ENCODE data around the gene TRIOBP. TPM values are rescaled to one million over a fixed set of nuclear protein-coding genes. Genes with fewer than 3 reads are reported as not detected.
A peak's percentile ranks its signal among the peaks of the same experiment; 100 is the strongest.

Gene TRIOBP
- total and polyA plus RNA-seq, 2 of the 4 experiments (the other 2 are of a cell fraction): 46.4 to 69.8 TPM

DNA sequence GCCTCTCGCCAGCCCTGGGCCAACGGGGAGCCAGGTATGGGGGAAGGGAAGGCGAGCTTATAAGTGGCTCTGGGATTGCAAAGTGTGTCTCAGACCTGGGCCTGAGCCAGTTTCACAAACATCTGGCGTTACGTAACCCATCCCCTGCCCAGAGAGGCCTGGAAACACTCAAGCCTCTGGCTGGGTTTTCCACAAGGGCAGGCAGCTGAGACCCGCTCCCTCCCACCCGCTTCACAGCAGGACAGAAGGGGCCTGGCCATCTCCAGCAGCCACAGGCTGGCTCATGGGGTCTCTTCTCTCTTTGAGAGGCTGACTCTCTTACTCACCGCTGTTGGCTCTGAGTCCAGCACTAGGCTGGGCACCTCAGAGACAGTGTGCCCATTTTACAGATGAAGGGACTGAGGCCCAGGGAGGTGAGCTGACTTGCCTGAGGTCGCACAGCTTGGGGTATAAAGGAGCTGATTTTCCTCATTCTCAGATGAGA lies 44.5 kb downstream of the TRIOBP start:
- Histone ChIP-seq H2AK5ac (ENCODE audit: low read depth, low read length) (peak overlapping the region; percentile 86), H3K23ac (ENCODE audit: low read depth, low read length) (peak overlapping the region; percentile 72; the same call in 1 of the 2 replicates), H3K27me3 (ENCODE audit: control insufficient read depth, insufficient read depth, low read length) (no peaks in the 10 kb centered on the region), H4K20me1 (ENCODE audit: insufficient read depth, low read length) (peaks cover 3% of the 10 kb centered on the region; the same call in 1 of the 2 replicates), H2BK120ac (ENCODE audit: low read depth, low read length) (peak overlapping the region; percentile 72), H3K4me3 (ENCODE audit: insufficient read depth, low read depth, low read length) (no peak overlapping the region), H3K27ac (ENCODE audit: insufficient read depth, low read length) (peak overlapping the region; percentile 46), H3K4me1 (ENCODE audit: control insufficient read depth, insufficient read depth, low read length) (peaks cover 38% of the 10 kb centered on the region), H3K56ac (ENCODE audit: extremely low read depth, insufficient read depth, low read length) (0 out of 2 replicates have a peak overlapping the region, but pooled peaks have one; percentile 9), H2BK20ac (ENCODE audit: low read depth, low read length) (peak overlapping the region; percentile 33; the same call in 1 of the 2 replicates), H3K9me3 (ENCODE audit: control insufficient read depth, insufficient read depth, low read length) (no peaks in the 10 kb centered on the region), H3K4me2 (ENCODE audit: low read depth, low read length) (0 out of 2 replicates have a peak overlapping the region, but pooled peaks have one; percentile 10), H4K5ac (ENCODE audit: low read depth, low read length) (peak overlapping the region; percentile 35; the same call in 1 of the 2 replicates), H3K36me3 (ENCODE audit: control insufficient read depth, insufficient read depth, low read length) (no peaks in the 10 kb centered on the region), H4K91ac (ENCODE audit: insufficient read depth, low read depth, low read length) (peak overlapping the region; percentile 59), H3K4ac (ENCODE audit: low read depth, low read length) (peak overlapping the region; percentile 88), H2BK5ac (ENCODE audit: low read depth, low read length, poor library complexity, severe bottlenecking) (peak overlapping the region; percentile 59), H3K9ac (ENCODE audit: low read depth, low read length) (no peak overlapping the region), H3K18ac (ENCODE audit: low read depth, low read length) (peak overlapping the region; percentile 10), H2AFZ (replicated peaks; ENCODE audit: low read length, poor library complexity) (peak overlapping the region; percentile 40), H4K8ac (ENCODE audit: low read depth in 2 of 2, low read length in 2 of 2) (peak overlapping the region in 1 of 2 experiments; percentile 57; a peak in 2 of 4 replicates), H3K79me1 (ENCODE audit: low read depth in 1 of 2, low read length in 2 of 2) (peaks cover 8 to 34% of the 10 kb centered on the region in 2 experiments), H2BK15ac (ENCODE audit: low read depth, low read length) (peak overlapping the region; percentile 50; the same call in 1 of the 3 replicates), H3K9me1 (ENCODE audit: insufficient read depth, low read length) (peaks cover 35% of the 10 kb centered on the region), H2AK9ac (replicated peaks; ENCODE audit: low read depth, low read length, poor library complexity) (peak overlapping the region; percentile 87), H3K14ac (replicated peaks; ENCODE audit: low read depth, low read length) (peak overlapping the region; percentile 73)
- TF ChIP-seq CEBPB (IDR thresholded peaks at IDR 0.05; ENCODE audit: low read depth, low read length): peak; percentile 98
- TF ChIP-seq FOS (IDR thresholded peaks at IDR 0.05; ENCODE audit: low read depth, low read length): no peak
- TF ChIP-seq, protein P1, sequence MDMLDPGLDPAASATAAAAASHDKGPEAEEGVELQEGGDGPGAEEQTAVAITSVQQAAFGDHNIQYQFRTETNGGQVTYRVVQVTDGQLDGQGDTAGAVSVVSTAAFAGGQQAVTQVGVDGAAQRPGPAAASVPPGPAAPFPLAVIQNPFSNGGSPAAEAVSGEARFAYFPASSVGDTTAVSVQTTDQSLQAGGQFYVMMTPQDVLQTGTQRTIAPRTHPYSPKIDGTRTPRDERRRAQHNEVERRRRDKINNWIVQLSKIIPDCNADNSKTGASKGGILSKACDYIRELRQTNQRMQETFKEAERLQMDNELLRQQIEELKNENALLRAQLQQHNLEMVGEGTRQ (IDR thresholded peaks at IDR 0.05; ENCODE audit: low read depth, low read length): no peak
- TF ChIP-seq BHLHE40 (IDR thresholded peaks at IDR 0.05; ENCODE audit: low read depth, low read length): 0 out of 2 replicates have a peak, but pooled peaks have one; percentile 5
- no peak for TF ChIP-seq RAD21 (IDR thresholded peaks at IDR 0.05; ENCODE audit: low read length)
- peak; percentile 89 for TF ChIP-seq RCOR1 (IDR thresholded peaks at IDR 0.05; ENCODE audit: insufficient replicate concordance, low read length)
- 0 out of 2 replicates have a peak, but pooled peaks have one; percentile 17 for TF ChIP-seq RFX5 (IDR thresholded peaks at IDR 0.05; ENCODE audit: low read depth, low read length)
- TF ChIP-seq POLR2A (IDR thresholded peaks at IDR 0.05; ENCODE audit: low read depth, low read length): no peak
- TF ChIP-seq NFE2L2 (IDR thresholded peaks at IDR 0.05; ENCODE audit: low read depth, low read length): no peak
- no peak for TF ChIP-seq CHD1 (IDR thresholded peaks at IDR 0.05; ENCODE audit: low read depth, low read length)
- TF ChIP-seq, protein P2, sequence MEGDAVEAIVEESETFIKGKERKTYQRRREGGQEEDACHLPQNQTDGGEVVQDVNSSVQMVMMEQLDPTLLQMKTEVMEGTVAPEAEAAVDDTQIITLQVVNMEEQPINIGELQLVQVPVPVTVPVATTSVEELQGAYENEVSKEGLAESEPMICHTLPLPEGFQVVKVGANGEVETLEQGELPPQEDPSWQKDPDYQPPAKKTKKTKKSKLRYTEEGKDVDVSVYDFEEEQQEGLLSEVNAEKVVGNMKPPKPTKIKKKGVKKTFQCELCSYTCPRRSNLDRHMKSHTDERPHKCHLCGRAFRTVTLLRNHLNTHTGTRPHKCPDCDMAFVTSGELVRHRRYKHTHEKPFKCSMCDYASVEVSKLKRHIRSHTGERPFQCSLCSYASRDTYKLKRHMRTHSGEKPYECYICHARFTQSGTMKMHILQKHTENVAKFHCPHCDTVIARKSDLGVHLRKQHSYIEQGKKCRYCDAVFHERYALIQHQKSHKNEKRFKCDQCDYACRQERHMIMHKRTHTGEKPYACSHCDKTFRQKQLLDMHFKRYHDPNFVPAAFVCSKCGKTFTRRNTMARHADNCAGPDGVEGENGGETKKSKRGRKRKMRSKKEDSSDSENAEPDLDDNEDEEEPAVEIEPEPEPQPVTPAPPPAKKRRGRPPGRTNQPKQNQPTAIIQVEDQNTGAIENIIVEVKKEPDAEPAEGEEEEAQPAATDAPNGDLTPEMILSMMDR (conservative IDR thresholded peaks at IDR 0.05; ENCODE audit: low read depth, low read length): no peak
- no peak for TF ChIP-seq MAFK (IDR thresholded peaks at IDR 0.05; ENCODE audit: low read depth, low read length)
- TF ChIP-seq MAZ (IDR thresholded peaks at IDR 0.05; ENCODE audit: borderline replicate concordance, low read depth, low read length): peak; percentile 60; the same call in 1 of the 2 replicates
- POLR2A ChIA-PET (ENCODE audit: unreplicated experiment): interaction anchor here (0.6 to 0.9 kb wide), 2 partner anchors 66 to 112 kb away, joined by 3 read pairs; partner anchors contain the start of gene LGALS1
- DNase-seq (peak; percentile 98), ATAC-seq (ENCODE audit: low read depth) (peak; percentile 18)
- CTCF ChIA-PET: no interaction called here
- BruUV-seq (replicated peaks): no TSS peak
- in situ Hi-C loops (cut with MboI; ENCODE audit: low sequenced_read_pairs) (no loop called here), intact Hi-C loops (cut with micrococcal nuclease) (loop anchor here (5.0 kb wide), 1 partner anchor 44 kb away; the partner anchor contains the start of gene TRIOBP), dilution Hi-C loops (cut with HindIII; ENCODE audit: low sequenced_read_pairs, unreplicated experiment) (no loop called here)
- 33% methylated on average over 3 of the region's 9 CpGs; no CpG with 5 or more reads in 1 of the 2 experiments for WGBS, 2 experiments (ENCODE audit: extremely low coverage in 2 of 2, insufficient read length in 1 of 2)

All from IMR-90 (cell line).